H9 (cell line): Measurements from ENCODE around the gene XRCC3. TPM values are rescaled to one million over a fixed set of nuclear protein-coding genes. Genes with fewer than 3 reads are reported as not detected.

ENCODE experiments used
- DNase-seq: peaks from one replicate; pipeline ENCODE4 v3.0.0-alpha.2; 2017
- H2AFZ ChIP-seq: one replicate; pipeline ENCODE4 v1.6.1; 2013; ENCODE audit warnings: mild to moderate bottlenecking, low read length, control low read depth, moderate library complexity
- H2AK5ac ChIP-seq: 2 replicates; pipeline ENCODE4 v1.6.1; 2013; ENCODE audit warnings: low read length, control low read depth, mixed read lengths; ENCODE audit not compliant: insufficient read length
- H2BK120ac ChIP-seq: one replicate; pipeline ENCODE4 v1.6.1; 2013; ENCODE audit warnings: low read depth, mild to moderate bottlenecking, low read length, control low read depth, inconsistent platforms; ENCODE audit not compliant: poor library complexity, severe bottlenecking
- H2BK12ac ChIP-seq: 2 replicates; pipeline ENCODE4 v1.6.1; 2013; ENCODE audit warnings: low read length, control low read depth, mixed read lengths, low read depth; ENCODE audit not compliant: insufficient read length
- H2BK15ac ChIP-seq: 2 replicates; pipeline ENCODE4 v1.6.1; 2013; ENCODE audit warnings: low read depth, low read length, control low read depth
- H2BK20ac ChIP-seq: one replicate; pipeline ENCODE4 v1.6.1; 2013; ENCODE audit warnings: low read depth, mild to moderate bottlenecking, low read length, control low read depth, inconsistent platforms; ENCODE audit not compliant: poor library complexity, severe bottlenecking
- H2BK5ac ChIP-seq: 2 replicates; pipeline ENCODE4 v1.6.1; 2013; ENCODE audit warnings: low read length, control low read depth, mixed read lengths; ENCODE audit not compliant: insufficient read length
- H3K14ac ChIP-seq: 2 replicates; pipeline ENCODE4 v1.6.1; 2013; ENCODE audit warnings: low read length, control low read depth; ENCODE audit not compliant: insufficient read depth
- H3K18ac ChIP-seq: 2 replicates; pipeline ENCODE4 v1.6.1; 2013; ENCODE audit warnings: low read depth, mild to moderate bottlenecking, mixed read lengths, low read length, control low read depth; ENCODE audit not compliant: insufficient read length
- H3K23ac ChIP-seq: 2 replicates; pipeline ENCODE4 v1.6.1; 2013; ENCODE audit warnings: low read length, control low read depth, mixed read lengths, low read depth; ENCODE audit not compliant: insufficient read length
- H3K23me2 ChIP-seq: 2 replicates; pipeline ENCODE4 v1.6.1; 2013; ENCODE audit warnings: low read depth, mild to moderate bottlenecking, mixed read lengths, low read length, control low read depth; ENCODE audit not compliant: insufficient read length, poor library complexity, severe bottlenecking
- H3K27ac ChIP-seq: 2 replicates; pipeline ENCODE4 v1.5.1; 2013; ENCODE audit warnings: low read length, control low read depth, mixed read lengths, low read depth; ENCODE audit not compliant: insufficient read length
- H3K27me3 ChIP-seq: 2 replicates; pipeline ENCODE4 v1.6.1; 2013; ENCODE audit warnings: low read length, control low read depth, inconsistent platforms; ENCODE audit not compliant: insufficient read depth
- H3K4ac ChIP-seq: 2 replicates; pipeline ENCODE4 v1.6.1; 2013; ENCODE audit warnings: low read depth, mild to moderate bottlenecking, control low read depth, inconsistent platforms, low read length, moderate library complexity
- H3K4me1 ChIP-seq: 2 replicates; pipeline ENCODE4 v1.6.1; 2013; ENCODE audit warnings: low read length, control low read depth, inconsistent platforms; ENCODE audit not compliant: insufficient read depth
- H3K4me2 ChIP-seq: 2 replicates; pipeline ENCODE4 v1.6.1; 2013; ENCODE audit warnings: low read length, control low read depth, mixed read lengths; ENCODE audit not compliant: insufficient read length, insufficient read depth
- H3K56ac ChIP-seq: 2 replicates; pipeline ENCODE4 v1.6.1; 2013; ENCODE audit warnings: low read depth, mild to moderate bottlenecking, mixed read lengths, low read length, control low read depth; ENCODE audit not compliant: insufficient read length
- H3K79me1 ChIP-seq: 2 replicates; pipeline ENCODE4 v1.6.1; 2013; ENCODE audit warnings: low read depth, mild to moderate bottlenecking, moderate library complexity, low read length, control low read depth, inconsistent platforms; ENCODE audit not compliant: insufficient read depth, poor library complexity, severe bottlenecking
- H3K79me2 ChIP-seq: 2 replicates; pipeline ENCODE4 v1.6.1; 2013; ENCODE audit warnings: low read length, control low read depth, inconsistent platforms; ENCODE audit not compliant: insufficient read depth
- H3K9ac ChIP-seq: 2 replicates; pipeline ENCODE4 v1.6.1; 2013; ENCODE audit warnings: low read length, control low read depth, mixed read lengths; ENCODE audit not compliant: insufficient read length; ENCODE audit errors: extremely low read depth
- H3K9me3 ChIP-seq: one replicate; pipeline ENCODE4 v1.6.1; 2013; ENCODE audit warnings: low read depth, low read length, inconsistent platforms; ENCODE audit not compliant: control insufficient read depth
- H3T11ph ChIP-seq: one replicate; pipeline ENCODE4 v1.6.1; 2013; ENCODE audit warnings: mild to moderate bottlenecking, low read length, control low read depth, inconsistent platforms
- H4K20me1 ChIP-seq: one replicate; pipeline ENCODE4 v1.6.1; 2013; ENCODE audit not compliant: control insufficient read depth, insufficient read length, insufficient read depth
- H4K5ac ChIP-seq: 2 replicates; pipeline ENCODE4 v1.6.1; 2013; ENCODE audit warnings: low read depth, mild to moderate bottlenecking, mixed read lengths, low read length, control low read depth; ENCODE audit not compliant: insufficient read length
- H4K8ac ChIP-seq: replicated peaks from 2 replicates; pipeline ENCODE4 v1.6.1; 2013; ENCODE audit warnings: low read length, control low read depth, mixed read lengths, low read depth; ENCODE audit not compliant: insufficient read length
- H4K91ac ChIP-seq: 2 replicates; pipeline ENCODE4 v1.6.1; 2013; ENCODE audit warnings: low read depth, mild to moderate bottlenecking, moderate library complexity, mixed read lengths, low read length, control low read depth; ENCODE audit not compliant: insufficient read length
- H3K27ac Mint-ChIP-seq, 3 experiments: 2 replicates in 2 of 3; 3 replicates in 1 of 3; pipeline ENCODE4 v1.8.0; 2020 to 2021; ENCODE audit warnings: mixed read lengths in 3 of 3, mild to moderate bottlenecking in 1 of 3, moderate library complexity in 1 of 3
- H3K27me3 Mint-ChIP-seq: 2 replicates; pipeline ENCODE4 v1.8.0; 2021; ENCODE audit warnings: low read depth, mild to moderate bottlenecking, moderate library complexity, mixed read lengths
- H3K36me3 Mint-ChIP-seq, 3 experiments: 2 replicates in 2 of 3; 3 replicates in 1 of 3; pipeline ENCODE4 v1.8.0; 2020 to 2021; ENCODE audit warnings: low read depth in 3 of 3, mixed read lengths in 3 of 3; ENCODE audit not compliant: insufficient read depth in 1 of 3
- H3K4me1 Mint-ChIP-seq, 2 experiments: 2 replicates each; pipeline ENCODE4 v1.8.0; 2020; ENCODE audit warnings: mixed read lengths in 2 of 2
- H3K4me3 Mint-ChIP-seq, 2 experiments: 2 replicates in 1 of 2; 3 replicates in 1 of 2; pipeline ENCODE4 v1.8.0; 2020 to 2021; ENCODE audit warnings: mild to moderate bottlenecking in 2 of 2, mixed read lengths in 2 of 2, moderate library complexity in 1 of 2
- H3K9me3 Mint-ChIP-seq, 2 experiments: 2 replicates in 1 of 2; 3 replicates in 1 of 2; pipeline ENCODE4 v1.8.0; 2020; ENCODE audit warnings: mild to moderate bottlenecking in 2 of 2, mixed read lengths in 2 of 2, moderate library complexity in 1 of 2
- WGBS: extraction: QIAGEN DNeasy Blood & Tissue Kit; methylation state at CpG from one replicate; pipeline ENCODE4 v1.1.7; 2013; ENCODE audit warnings: missing lambda C conversion rate, low lambda C conversion rate, mixed read lengths; ENCODE audit not compliant: insufficient read length; ENCODE audit errors: extremely low coverage; 5-methylcytosine and 5-hydroxymethylcytosine counted together
- total RNA-seq: library from RNA; stranded (reverse); gene quantifications from 2 replicates; pipeline ENCODE4 v1.2.1, GENCODE V29; 2021
- TF ChIP-seq, protein P1 (sequence below): fragments of 200-600 bp; sonication (generic); conservative IDR thresholded peaks from 3 replicates; pipeline ENCODE4 v1.8.0; 2021; ENCODE audit warnings: antibody characterized with exemption, mild to moderate bottlenecking

The XRCC3 gene
- total RNA-seq, 1 experiment from 2014 or later: 45.3 TPM

DNA sequence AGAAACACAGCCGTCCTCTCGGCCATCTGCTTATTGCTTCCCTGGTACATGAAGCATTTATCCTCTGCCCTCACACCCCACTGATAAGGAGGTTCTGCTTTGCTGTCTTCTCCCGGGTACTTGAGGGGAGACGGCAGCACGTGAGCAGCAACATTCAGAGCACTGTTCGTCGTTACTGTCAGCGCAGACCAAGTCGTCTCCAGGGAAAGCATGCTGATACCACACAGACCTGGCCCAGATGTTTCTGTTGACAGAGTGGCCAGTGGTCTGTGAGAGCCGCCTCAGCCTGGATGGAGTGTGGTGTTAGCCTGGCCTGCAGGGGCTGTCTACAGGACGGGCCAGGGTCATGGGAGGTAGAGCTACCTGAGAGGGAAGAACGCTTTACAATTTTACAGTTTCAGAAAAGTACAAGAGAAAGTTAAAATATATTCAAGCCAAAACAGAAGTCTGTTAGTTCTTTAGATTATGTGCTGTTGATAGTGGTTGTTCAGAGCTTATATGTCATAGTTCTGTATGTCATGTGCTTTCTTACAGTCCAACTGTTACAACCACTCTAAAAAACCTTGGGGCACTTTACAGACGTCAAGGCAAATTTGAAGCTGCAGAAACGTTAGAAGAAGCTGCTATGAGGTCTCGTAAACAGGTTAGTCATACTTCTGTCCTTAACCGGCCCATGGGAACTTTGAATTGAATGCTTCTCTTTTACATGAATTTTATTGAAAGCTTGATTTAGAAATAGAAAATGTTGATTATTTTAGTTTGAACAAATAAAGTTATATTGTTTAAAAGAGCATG lies 38.2 kb downstream of the XRCC3 start:
- WGBS: no CpG with 5 or more reads among the region's 16 CpGs

More for the DNA sequence above, 38.2 kb downstream of the XRCC3 start:
- Histone ChIP-seq H2BK5ac (no peak overlapping the region), H2AK5ac (no peak overlapping the region), H3K18ac (no peak overlapping the region), H3K9ac (no peak overlapping the region), H2BK12ac (no peak overlapping the region), H2AFZ (no peak overlapping the region), H3K9me3 (no peaks in the 10 kb centered on the region), H3K27me3 (no peaks in the 10 kb centered on the region), H3K23ac (no peak overlapping the region), H3K27ac (no peak overlapping the region), H4K91ac (no peak overlapping the region), H3T11ph (no peak overlapping the region), H2BK120ac (no peak overlapping the region), H3K4me1 (no peaks in the 10 kb centered on the region), H4K20me1 (no peaks in the 10 kb centered on the region), H2BK15ac (no peak overlapping the region), H3K14ac (no peak overlapping the region), H4K8ac (no peak overlapping the region), H3K79me2 (no peaks in the 10 kb centered on the region), H3K4me2 (no peak overlapping the region), H3K79me1 (no peaks in the 10 kb centered on the region), H4K5ac (no peak overlapping the region), H2BK20ac (no peak overlapping the region), H3K4ac (no peak overlapping the region), H3K56ac (no peak overlapping the region), H3K23me2 (no peaks in the 10 kb centered on the region)
- Mint-ChIP-seq H3K4me1 (no peaks in the 10 kb centered on the region), H3K4me3 (no peak overlapping the region), H3K36me3 (peaks cover 40 to 89% (median 70%) of the 10 kb centered on the region in 3 experiments; a peak in 6 of 7 replicates), H3K27me3 (no peaks in the 10 kb centered on the region), H3K9me3 (no peaks in the 10 kb centered on the region), H3K27ac (no peak overlapping the region)
- DNase-seq: no peak
- TF ChIP-seq, protein P1, sequence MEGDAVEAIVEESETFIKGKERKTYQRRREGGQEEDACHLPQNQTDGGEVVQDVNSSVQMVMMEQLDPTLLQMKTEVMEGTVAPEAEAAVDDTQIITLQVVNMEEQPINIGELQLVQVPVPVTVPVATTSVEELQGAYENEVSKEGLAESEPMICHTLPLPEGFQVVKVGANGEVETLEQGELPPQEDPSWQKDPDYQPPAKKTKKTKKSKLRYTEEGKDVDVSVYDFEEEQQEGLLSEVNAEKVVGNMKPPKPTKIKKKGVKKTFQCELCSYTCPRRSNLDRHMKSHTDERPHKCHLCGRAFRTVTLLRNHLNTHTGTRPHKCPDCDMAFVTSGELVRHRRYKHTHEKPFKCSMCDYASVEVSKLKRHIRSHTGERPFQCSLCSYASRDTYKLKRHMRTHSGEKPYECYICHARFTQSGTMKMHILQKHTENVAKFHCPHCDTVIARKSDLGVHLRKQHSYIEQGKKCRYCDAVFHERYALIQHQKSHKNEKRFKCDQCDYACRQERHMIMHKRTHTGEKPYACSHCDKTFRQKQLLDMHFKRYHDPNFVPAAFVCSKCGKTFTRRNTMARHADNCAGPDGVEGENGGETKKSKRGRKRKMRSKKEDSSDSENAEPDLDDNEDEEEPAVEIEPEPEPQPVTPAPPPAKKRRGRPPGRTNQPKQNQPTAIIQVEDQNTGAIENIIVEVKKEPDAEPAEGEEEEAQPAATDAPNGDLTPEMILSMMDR: no peak
